Lower leg skin (tissue), 4 donors: ENCODE measurements around the gene DMXL2. TPM values are rescaled to one million over a fixed set of nuclear protein-coding genes. Genes with fewer than 3 reads are reported as not detected.

Source experiments
- DNase-seq, 2 donors: peaks; one replicate each; pipeline ENCODE4 v3.0.0-alpha.2; 2019; ENCODE audit warnings: low spot score in 2 of 2
- H3K4me3 ChIP-seq: fragments of 200-600 bp; sonication (generic); 2 replicates; pipeline ENCODE4 v1.5.1; 2017; ENCODE audit warnings: mild to moderate bottlenecking, low read depth; ENCODE audit not compliant: poor library complexity, severe bottlenecking
- POLR2A ChIP-seq, 2 donors: fragments of 450-650 bp; IDR thresholded peaks; one replicate each; pipeline ENCODE4 v1.6.1; 2016 to 2017; ENCODE audit warnings: antibody characterized with exemption in 2 of 2, mild to moderate bottlenecking in 1 of 2, moderate library complexity in 1 of 2
- WGBS, 2 donors: methylation state at CpG; one replicate each; pipeline ENCODE4 v1.1.5; 2018; 5-methylcytosine and 5-hydroxymethylcytosine counted together
- intact Hi-C: fragments of 100-400 bp; cut with DNase I; formaldehyde crosslinking; loops from one replicate; pipeline ENCODE4 v1.15.0; 2023; ENCODE audit warnings: low total_unique reads
- total RNA-seq, 4 donors: library from RNA; depleted of rRNA; stranded (reverse); fragments of >200 nt; gene quantifications; one replicate each; pipeline ENCODE4 v1.1.0, GENCODE V29; 2016
- TF ChIP-seq, protein P1 (sequence below), 3 donors: fragments of 450-650 bp; IDR thresholded peaks; one replicate each; pipeline ENCODE4 v1.5.1; 2016; ENCODE audit warnings: antibody characterized with exemption in 3 of 3, mild to moderate bottlenecking in 3 of 3, moderate library complexity in 2 of 3

The DMXL2 gene
- total RNA-seq, 4 donors from 2014 or later: 4.0 to 10.5 (median 6.6) TPM

DNA sequence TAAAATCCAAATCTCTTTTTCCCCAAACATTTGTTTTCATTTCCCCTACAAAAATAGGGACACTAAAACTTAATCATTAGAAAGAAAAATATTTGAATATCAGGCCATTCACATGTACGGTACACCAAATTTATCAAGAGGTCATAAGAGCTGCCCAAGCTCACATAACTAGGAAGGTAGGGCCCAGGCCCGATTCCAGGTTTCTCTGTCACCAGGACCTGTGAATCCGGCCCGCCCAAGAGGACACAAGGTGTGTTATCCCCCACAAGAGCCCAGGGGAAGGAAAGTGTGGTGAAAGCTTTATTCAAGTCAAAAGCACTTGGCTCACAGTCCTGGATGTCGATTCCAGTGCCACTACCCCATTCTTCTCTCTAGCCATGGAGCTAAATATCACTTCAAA lies 130.6 kb downstream of the DMXL2 start:
- H3K4me3 ChIP-seq: no peak overlapping the region
- 90 to 94% methylated on average over 5 of the region's 5 CpGs for WGBS, 2 donors
- TF ChIP-seq POLR2A (IDR thresholded peaks at IDR 0.05): no peak
- TF ChIP-seq, protein P1, sequence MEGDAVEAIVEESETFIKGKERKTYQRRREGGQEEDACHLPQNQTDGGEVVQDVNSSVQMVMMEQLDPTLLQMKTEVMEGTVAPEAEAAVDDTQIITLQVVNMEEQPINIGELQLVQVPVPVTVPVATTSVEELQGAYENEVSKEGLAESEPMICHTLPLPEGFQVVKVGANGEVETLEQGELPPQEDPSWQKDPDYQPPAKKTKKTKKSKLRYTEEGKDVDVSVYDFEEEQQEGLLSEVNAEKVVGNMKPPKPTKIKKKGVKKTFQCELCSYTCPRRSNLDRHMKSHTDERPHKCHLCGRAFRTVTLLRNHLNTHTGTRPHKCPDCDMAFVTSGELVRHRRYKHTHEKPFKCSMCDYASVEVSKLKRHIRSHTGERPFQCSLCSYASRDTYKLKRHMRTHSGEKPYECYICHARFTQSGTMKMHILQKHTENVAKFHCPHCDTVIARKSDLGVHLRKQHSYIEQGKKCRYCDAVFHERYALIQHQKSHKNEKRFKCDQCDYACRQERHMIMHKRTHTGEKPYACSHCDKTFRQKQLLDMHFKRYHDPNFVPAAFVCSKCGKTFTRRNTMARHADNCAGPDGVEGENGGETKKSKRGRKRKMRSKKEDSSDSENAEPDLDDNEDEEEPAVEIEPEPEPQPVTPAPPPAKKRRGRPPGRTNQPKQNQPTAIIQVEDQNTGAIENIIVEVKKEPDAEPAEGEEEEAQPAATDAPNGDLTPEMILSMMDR (IDR thresholded peaks at IDR 0.05): no peak
- intact Hi-C loops: no loop called here
- DNase-seq: no peak

DNA sequence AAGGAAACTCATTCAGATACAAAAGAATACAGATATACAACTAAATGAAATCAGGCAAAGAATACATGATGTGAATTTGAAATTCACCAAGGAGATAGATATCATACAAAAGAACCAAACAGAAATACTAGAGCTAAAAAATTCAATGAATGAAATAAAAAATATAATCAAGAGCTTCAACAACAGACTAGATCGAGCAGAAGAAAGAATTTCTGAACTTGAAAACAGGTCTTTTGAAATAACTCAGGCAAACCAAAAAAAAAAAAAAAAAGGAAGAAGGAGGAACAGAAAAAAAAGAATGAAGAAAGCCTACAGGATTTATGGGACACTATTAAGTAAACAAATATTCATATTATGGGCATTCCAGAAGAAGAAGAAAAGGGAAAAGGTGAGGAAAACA lies 137.8 kb downstream of the DMXL2 start:
- intact Hi-C loops: no loop called here
- no peak for DNase-seq
- WGBS, 2 donors: 93 to 96% methylated on average over 1 of the region's 1 CpG

DNA sequence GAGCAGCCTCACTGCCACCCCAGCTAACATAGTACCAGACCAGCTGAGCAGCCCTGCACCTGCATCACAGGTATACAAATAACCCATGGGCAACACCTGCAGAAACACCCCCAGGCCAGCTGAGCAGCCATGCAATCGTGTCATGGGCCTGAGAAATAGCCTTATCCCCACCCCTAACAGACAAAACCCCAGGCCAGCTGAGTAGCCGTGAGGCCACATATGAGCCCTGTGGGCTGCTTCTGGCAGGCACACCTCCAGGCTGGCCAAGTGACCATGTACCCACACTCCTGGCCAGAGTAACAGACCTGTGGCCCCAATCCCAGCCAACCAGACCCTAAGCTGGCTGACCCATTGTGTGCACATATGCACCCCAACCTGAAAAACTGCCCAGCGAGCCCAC lies 138.6 kb downstream of the DMXL2 start:
- DNase-seq: no peak
- TF ChIP-seq, protein P1 (IDR thresholded peaks at IDR 0.05): no peak
- no peak for TF ChIP-seq POLR2A (IDR thresholded peaks at IDR 0.05)
- H3K4me3 ChIP-seq: no peak overlapping the region
- 90 to 100% methylated on average over 3 of the region's 3 CpGs for WGBS, 2 donors
- intact Hi-C loops: no loop called here

More for the DNA sequence above, 137.8 kb downstream of the DMXL2 start:
- no peak for TF ChIP-seq POLR2A (IDR thresholded peaks at IDR 0.05)
- TF ChIP-seq, protein P1 (IDR thresholded peaks at IDR 0.05): no peak
- H3K4me3 ChIP-seq: no peak overlapping the region

DNA sequence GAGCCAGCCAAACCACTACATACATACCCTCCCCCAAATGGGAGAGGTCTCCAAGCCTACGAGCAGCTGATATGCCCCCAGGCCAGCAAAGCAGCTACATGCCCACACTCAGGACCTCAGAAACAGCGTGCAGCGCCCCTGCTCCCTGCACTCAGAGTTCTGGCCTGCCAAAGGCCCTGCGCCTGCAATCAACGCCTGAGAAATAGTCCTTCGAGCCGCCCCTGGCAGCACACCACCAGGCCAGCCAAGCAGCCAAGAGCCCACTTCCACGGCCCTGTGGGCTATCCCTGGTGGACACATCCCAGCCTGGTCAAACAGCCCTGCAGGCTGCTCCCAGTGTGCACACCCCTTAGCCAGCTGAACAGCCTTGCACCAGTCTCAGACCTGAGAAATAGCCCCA lies 139.1 kb downstream of the DMXL2 start:
- TF ChIP-seq, protein P1 (IDR thresholded peaks at IDR 0.05): no peak
- no peak for TF ChIP-seq POLR2A (IDR thresholded peaks at IDR 0.05)
- WGBS, 2 donors: 83 to 95% methylated on average over 3 to 8 of the region's 8 CpGs
- intact Hi-C loops: no loop called here
- no peak for DNase-seq
- no peak overlapping the region for H3K4me3 ChIP-seq

DNA sequence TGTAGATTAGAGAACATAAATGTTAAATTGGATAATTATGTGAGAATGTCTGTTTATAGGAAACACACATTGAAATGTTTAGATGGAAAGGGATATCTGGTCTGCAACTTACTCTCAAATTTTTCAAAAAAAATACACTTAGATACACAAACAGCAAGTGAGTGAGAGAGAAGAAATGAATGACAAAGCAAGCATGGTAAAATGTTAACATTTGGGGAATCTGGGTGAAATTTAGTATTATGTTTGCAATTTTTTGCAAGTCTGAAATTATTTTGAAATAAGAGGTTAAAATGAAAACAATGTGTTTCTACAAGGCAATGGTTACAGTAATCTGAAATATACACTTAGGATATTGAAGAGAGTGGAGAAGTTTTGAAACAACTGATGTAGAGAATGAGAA lies 146.8 kb downstream of the DMXL2 start:
- no peak overlapping the region for H3K4me3 ChIP-seq
- DNase-seq: no peak
- intact Hi-C loops: no loop called here
- TF ChIP-seq, protein P1 (IDR thresholded peaks at IDR 0.05): no peak
- no peak for TF ChIP-seq POLR2A (IDR thresholded peaks at IDR 0.05)

DNA sequence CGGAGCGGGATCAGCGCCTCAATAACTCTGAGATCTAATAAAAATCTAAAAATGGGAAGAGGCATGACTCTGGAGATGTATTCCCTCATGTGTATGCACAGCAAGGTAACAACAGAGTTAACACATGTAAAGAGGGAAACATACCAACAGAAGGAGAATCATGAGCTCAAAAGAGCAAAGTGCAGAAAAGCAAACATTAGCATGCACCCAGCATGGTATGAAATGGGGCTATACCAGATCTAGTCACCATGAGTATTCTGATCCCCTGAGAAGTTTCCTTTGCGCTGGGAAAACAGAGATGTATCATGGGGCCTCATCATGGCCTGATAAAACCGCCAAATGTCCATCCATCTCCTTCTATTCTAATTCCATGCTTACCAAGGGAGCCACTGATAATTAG lies 152.1 kb downstream of the DMXL2 start:
- intact Hi-C loops: no loop called here

More for the DNA sequence above, 152.1 kb downstream of the DMXL2 start:
- WGBS, 2 donors: 86 to 97% methylated on average over 5 of the region's 5 CpGs
- H3K4me3 ChIP-seq: no peak overlapping the region
- TF ChIP-seq, protein P1 (IDR thresholded peaks at IDR 0.05): no peak
- TF ChIP-seq POLR2A (IDR thresholded peaks at IDR 0.05): no peak
- no peak for DNase-seq
